HG03520 (cell line): ENCODE data around the gene STPG3.
A peak's percentile ranks its signal among the peaks of the same experiment; 100 is the strongest.

Source experiments
- ATAC-seq: cut with Tn5 transposase; IDR thresholded peaks from one replicate; pipeline ENCODE4 v1.9.1; 2021; ENCODE audit warnings: mild to moderate bottlenecking, moderate library complexity; ENCODE audit not compliant: unreplicated experiment

STPG3 gene

DNA sequence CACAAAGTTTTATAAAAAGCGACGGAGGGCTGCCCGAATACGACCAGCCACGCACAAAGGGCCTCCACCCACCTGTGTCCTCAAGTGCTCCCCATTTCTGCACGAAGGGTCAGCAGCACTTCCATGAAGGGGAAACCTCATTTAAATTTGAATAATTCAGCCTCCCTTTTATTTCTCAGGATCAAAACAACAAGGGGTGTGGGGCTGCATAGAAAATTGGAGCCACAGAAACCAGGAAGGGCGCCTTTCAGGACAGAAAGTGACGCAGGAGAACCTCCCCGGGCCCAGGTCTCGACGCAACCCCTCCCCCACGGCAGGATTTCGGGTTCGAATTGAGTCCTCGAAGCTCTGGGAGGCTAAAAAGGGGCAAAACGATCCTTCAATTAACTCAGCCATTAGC lies 48.9 kb downstream of the STPG3 start:
- no peak for ATAC-seq

DNA sequence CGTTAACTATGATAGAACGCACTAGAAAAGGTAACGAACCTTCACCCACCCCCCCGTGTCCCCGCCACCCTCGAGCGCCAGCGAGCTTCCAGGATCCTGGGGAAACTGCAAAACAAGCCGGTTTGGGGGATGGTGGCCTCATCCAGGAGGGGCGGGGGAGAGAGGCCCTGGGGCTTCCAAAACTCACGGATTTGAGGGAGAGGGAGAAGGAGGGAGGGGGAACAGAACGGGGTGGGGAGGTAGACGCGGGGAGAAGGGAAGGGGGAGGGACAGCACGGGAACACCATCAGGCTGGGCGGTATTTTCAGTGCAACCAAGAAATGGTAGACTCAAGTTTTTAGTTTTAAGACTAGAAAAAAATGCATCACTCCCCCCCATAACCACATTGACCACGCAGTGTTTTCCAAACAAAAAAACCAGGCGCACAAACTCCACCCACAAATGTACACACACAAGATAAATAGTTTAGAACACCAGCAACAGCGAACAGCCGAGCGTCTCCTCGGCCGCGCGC lies 49.5 kb downstream of the STPG3 start:
- ATAC-seq: no peak

DNA sequence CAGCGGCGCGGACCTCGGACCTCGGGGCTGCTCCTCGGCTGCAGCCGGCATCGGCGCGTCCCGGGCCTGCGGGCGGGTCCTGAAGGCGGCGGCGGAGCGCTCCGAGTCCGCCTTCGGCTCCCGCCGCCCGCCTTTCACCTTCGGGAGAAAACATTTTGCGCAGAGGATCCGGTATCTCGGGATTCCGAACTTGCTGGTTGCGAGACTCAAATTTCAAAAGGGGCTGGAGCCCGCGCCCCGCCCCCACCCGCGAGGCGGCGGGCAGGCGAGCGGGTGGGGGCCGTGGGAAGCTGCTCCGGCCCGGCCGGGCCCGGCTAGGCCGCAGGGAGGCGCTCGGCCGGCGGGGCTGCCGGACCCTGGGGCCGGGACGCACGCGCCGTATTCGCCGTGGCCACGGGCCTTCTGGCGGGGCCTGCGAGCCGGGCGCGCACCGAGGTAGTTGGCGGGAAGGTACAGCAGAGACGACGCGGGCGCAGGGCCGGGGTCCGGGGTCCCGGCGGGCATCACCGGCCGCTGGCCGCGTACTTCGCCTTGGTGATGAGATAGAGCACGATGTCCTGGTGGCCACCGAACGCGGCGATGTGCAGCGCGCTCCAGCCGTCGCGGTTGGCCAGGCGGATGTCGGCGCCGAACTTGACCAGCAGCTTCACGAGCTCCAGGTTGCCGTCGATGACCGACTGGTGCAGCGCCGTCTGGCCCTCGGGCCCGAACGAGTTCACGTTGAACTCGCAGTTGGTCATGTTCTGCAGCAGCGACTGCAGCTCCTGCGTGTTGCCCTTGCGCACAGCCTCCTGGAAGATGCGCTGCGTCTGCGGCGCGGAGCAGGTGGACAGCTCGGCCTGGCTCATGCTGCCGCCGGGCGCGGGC lies 50.2 kb downstream of the STPG3 start:
- peak; percentile 10 for ATAC-seq

DNA sequence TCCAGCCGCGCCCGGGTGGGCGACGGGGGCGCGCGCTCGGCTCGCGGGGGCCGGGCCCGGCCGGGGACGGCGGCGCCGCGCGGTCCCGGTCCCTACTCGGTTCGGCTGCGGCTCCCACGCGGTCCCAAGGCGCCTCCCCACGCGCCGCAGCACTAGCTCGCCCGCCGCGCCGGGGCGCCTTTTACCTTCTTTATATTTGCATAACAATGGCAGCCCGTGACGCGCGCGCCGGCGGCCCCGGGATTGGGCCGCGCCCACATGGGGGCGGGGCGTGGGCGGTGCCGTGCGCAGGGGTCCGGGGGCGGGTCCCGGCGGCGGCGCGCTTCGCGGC lies 51.0 kb downstream of the STPG3 start, which contains the start of gene NRARP:
NRARP (minus strand) TSS at position 154 of the 331 bp plus-strand sequence. CDS start 343 bp downstream, outside the sequence.
- peak; percentile 65 for ATAC-seq

DNA sequence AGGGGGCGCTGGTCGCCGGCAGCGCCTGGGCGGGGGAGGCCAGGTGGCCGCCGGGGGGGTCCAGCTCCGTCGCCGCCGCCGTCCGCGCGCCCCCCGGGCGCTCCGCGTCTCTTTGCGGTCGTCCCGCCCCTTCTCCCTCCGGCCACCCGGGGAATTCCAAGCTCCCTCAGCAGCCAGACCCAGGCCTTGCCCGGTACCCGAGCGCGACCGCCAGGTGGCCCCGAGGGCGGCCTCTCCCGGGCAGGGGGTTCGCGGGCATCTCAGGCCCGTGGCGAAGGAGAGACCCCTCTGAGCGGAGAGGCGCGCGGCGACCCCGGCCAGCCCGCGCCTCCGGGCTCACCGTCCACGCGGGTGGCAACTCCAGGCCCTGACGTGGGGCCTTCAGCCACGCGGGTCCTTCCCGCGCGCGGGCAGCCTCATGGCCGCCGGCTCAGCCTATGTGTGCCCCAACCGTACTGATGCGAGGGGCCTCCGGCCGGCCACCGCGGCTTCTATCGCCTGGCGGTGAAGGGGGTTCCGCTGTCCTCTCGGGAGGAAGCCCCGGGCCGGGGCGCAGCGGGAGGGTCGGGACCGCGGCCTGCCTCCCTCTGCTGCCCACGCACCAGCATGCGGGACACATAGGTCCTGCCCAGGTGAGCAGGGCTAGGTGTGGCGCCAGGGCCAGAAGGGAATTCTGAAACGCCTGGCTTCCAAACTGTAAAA lies 51.5 kb downstream of the STPG3 start:
- peak; percentile 36 for ATAC-seq
